Stomach (tissue), 9 donors: ENCODE data around the gene NR4A3. TPM values are rescaled to one million over a fixed set of nuclear protein-coding genes. Genes with fewer than 3 reads are reported as not detected.

Experiments
- DNase-seq, 2 donors: peaks; one replicate each; pipeline versions ENCODE4 v3.0.0 to v3.0.0-alpha.2; 2013 to 2019
- H3K27ac ChIP-seq, 5 donors: fragments of 200-600 bp in 4 of 5; sonication (generic) in 4 of 5; one replicate each; pipeline ENCODE4 v1.5.1; 2013 to 2019; ENCODE audit warnings: mild to moderate bottlenecking in 1 of 5, moderate library complexity in 1 of 5
- H3K27me3 ChIP-seq, 3 donors: fragments of 200-600 bp; sonication (generic); one replicate each; pipeline ENCODE4 v1.5.1; 2017 to 2019; ENCODE audit warnings: mixed run types in 1 of 3
- H3K36me3 ChIP-seq, 4 donors: fragments of 200-600 bp; sonication (generic); 1 replicate in 3 of 4; 2 replicates in 1 of 4; pipeline ENCODE4 v1.5.1; 2016 to 2019
- H3K4me1 ChIP-seq, 4 donors: fragments of 200-600 bp; sonication (generic); one replicate each; pipeline ENCODE4 v1.5.1; 2016 to 2019
- H3K4me3 ChIP-seq, 4 donors: fragments of 200-600 bp; sonication (generic) in 3 of 4; one replicate each; pipeline ENCODE4 v1.5.1; 2016 to 2019; ENCODE audit warnings: mild to moderate bottlenecking in 1 of 4
- H3K9me3 ChIP-seq, 4 donors: fragments of 200-600 bp; sonication (generic); one replicate each; pipeline ENCODE4 v1.5.1; 2016 to 2019
- EP300 ChIP-seq: sonication (generic); formaldehyde crosslinking; IDR thresholded peaks from one replicate; pipeline ENCODE4 v1.6.1; 2017; ENCODE audit warnings: antibody characterized with exemption
- POLR2A ChIP-seq, 4 donors: fragments of 450-650 bp; IDR thresholded peaks; one replicate each; pipeline ENCODE4 v1.6.1; 2016; ENCODE audit warnings: antibody characterized with exemption in 4 of 4, control low read depth in 2 of 4, mild to moderate bottlenecking in 1 of 4, moderate library complexity in 1 of 4
- POLR2AphosphoS5 ChIP-seq, 3 donors: sonication (generic); formaldehyde crosslinking; IDR thresholded peaks; one replicate each; pipeline ENCODE4 v1.6.1; 2016; ENCODE audit warnings: antibody characterized with exemption in 3 of 3
- WGBS, 5 donors: extraction: QIAGEN DNeasy Blood & Tissue Kit in 3 of 5; methylation state at CpG; one replicate each; pipeline versions ENCODE4 v1.1.5 to v1.1.7; 2013 to 2018; 5-methylcytosine and 5-hydroxymethylcytosine counted together
- intact Hi-C: fragments of 100-400 bp; cut with DNase I; formaldehyde crosslinking; loops from one replicate; pipeline ENCODE4 v1.15.1; 2023; ENCODE audit warnings: low total_unique reads
- polyA plus RNA-seq, 3 donors: library from polyadenylated mRNA; stranded (reverse); fragments of 200-250 nt; gene quantifications; one replicate each; pipeline ENCODE4 v1.2.3, GENCODE V29; 2013
- total RNA-seq, 5 donors: library from RNA; depleted of rRNA; stranded (reverse); fragments of >200 nt; gene quantifications; one replicate each; pipeline versions ENCODE4 v1.1.0 to v1.2.3, GENCODE V29; 2014 to 2016
- TF ChIP-seq, protein P1 (sequence below), 7 experiments: fragments of 450-650 bp in 4 of 7; fragments of 200-600 bp in 3 of 7; sonication (generic) in 3 of 7; IDR thresholded peaks; one replicate each; pipeline ENCODE4 v1.5.1; 2016 to 2019; ENCODE audit warnings: antibody characterized with exemption in 7 of 7, control low read depth in 2 of 7, mild to moderate bottlenecking in 1 of 7
- donor health status: healthy with polysubstance abuse.
- donor health status: Bipolar disorder and iron deficiency.
- donor health status: healthy.

NR4A3 gene
- total and polyA plus RNA-seq, 8 donors, result 0.58 to 51.8 (median 3.2) TPM

DNA sequence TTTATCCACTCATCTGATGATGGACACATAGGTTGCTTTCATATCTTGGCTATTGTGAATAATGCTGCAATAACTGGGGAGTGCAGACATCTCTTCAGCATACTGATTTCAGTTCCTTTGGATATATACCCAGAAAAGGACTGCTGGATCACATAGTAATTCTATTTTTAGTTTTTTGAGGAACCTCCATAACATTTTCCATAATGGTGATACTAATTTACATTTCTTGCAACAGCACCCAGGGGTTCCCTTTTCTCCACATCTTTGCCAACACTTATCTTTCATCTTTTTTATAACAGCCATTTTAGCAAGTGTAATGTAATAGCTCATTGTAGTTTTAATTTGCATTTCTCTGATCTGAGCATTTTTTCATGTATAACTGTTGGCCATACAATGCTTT lies 34.1 kb upstream of the NR4A3 start:
- no peak overlapping the region for H3K4me3 ChIP-seq
- H3K36me3 ChIP-seq, result no peaks in the 10 kb centered on the region
- intact Hi-C loops, result no loop called here
- H3K27ac ChIP-seq, result no peak overlapping the region
- no peaks in the 10 kb centered on the region for H3K9me3 ChIP-seq
- H3K4me1 ChIP-seq, result no peaks in the 10 kb centered on the region
- TF ChIP-seq POLR2AphosphoS5 (IDR thresholded peaks at IDR 0.05), result no peak
- no peak for TF ChIP-seq EP300
- TF ChIP-seq, protein P1, sequence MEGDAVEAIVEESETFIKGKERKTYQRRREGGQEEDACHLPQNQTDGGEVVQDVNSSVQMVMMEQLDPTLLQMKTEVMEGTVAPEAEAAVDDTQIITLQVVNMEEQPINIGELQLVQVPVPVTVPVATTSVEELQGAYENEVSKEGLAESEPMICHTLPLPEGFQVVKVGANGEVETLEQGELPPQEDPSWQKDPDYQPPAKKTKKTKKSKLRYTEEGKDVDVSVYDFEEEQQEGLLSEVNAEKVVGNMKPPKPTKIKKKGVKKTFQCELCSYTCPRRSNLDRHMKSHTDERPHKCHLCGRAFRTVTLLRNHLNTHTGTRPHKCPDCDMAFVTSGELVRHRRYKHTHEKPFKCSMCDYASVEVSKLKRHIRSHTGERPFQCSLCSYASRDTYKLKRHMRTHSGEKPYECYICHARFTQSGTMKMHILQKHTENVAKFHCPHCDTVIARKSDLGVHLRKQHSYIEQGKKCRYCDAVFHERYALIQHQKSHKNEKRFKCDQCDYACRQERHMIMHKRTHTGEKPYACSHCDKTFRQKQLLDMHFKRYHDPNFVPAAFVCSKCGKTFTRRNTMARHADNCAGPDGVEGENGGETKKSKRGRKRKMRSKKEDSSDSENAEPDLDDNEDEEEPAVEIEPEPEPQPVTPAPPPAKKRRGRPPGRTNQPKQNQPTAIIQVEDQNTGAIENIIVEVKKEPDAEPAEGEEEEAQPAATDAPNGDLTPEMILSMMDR (IDR thresholded peaks at IDR 0.05), result no peak
- no peak for TF ChIP-seq POLR2A (IDR thresholded peaks at IDR 0.05)
- DNase-seq, result no peak
- H3K27me3 ChIP-seq, result no peaks in the 10 kb centered on the region

DNA sequence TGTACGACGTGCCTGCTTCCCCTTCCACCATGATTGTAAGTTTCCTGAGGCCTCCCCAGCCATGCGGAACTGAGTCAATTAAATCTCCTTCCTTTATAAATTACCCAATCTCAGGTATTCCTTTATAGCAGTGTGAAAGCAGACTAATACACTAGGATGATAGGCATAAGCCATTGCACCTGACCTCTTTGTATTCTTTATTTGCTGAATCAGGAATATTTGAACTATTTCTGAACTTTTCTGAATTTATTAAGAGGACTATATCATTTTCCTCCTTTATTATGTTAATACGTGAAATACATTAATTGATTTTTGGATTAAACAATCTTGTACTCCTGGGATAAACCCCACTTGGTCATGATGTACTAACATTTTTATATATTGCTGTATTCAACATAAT lies 28.2 kb upstream of the NR4A3 start:
- no peak for DNase-seq
- no peak overlapping the region for H3K27ac ChIP-seq
- H3K4me3 ChIP-seq, result no peak overlapping the region
- H3K27me3 ChIP-seq, result no peaks in the 10 kb centered on the region
- H3K9me3 ChIP-seq, result no peaks in the 10 kb centered on the region
- no peaks in the 10 kb centered on the region for H3K36me3 ChIP-seq
- H3K4me1 ChIP-seq, result no peaks in the 10 kb centered on the region
- intact Hi-C loops, result no loop called here
- no peak for TF ChIP-seq EP300
- TF ChIP-seq POLR2AphosphoS5 (IDR thresholded peaks at IDR 0.05), result no peak
- TF ChIP-seq, protein P1 (IDR thresholded peaks at IDR 0.05), result no peak
- TF ChIP-seq POLR2A (IDR thresholded peaks at IDR 0.05), result no peak
- 88 to 99% (median 96%) methylated on average over 4 of the region's 4 CpGs for WGBS, 5 donors

DNA sequence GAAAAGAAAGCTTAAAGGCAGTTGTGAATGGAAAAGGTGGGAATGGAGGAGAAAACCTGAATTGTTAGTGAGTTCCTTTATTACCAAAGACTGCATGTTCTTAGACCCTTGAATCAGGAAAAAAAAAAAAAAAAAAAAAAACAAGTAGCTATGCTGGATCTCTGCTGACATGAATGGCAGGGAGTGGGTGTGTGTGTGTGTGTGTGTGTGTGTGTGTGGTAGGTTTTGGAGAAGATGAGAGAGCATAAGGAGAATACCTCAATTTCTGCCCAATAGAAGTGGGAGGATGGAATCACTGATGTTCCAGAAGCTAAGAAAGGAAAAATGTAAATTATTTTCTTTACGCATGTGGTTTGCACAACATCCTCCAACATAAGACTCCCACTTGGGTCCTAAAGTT lies 25.5 kb upstream of the NR4A3 start:
- Histone ChIP-seq H3K4me1 (no peaks in the 10 kb centered on the region), H3K36me3 (no peaks in the 10 kb centered on the region), H3K4me3 (no peak overlapping the region), H3K27me3 (no peaks in the 10 kb centered on the region), H3K27ac (no peak overlapping the region), H3K9me3 (no peaks in the 10 kb centered on the region)
- TF ChIP-seq EP300 (no peak), POLR2AphosphoS5 (IDR thresholded peaks at IDR 0.05) (no peak), POLR2A (IDR thresholded peaks at IDR 0.05) (no peak)
- TF ChIP-seq, protein P1 (IDR thresholded peaks at IDR 0.05), result no peak
- 80 to 98% (median 95%) methylated on average over 1 of the region's 1 CpG for WGBS, 5 donors
- DNase-seq, result no peak
- intact Hi-C loops, result no loop called here

DNA sequence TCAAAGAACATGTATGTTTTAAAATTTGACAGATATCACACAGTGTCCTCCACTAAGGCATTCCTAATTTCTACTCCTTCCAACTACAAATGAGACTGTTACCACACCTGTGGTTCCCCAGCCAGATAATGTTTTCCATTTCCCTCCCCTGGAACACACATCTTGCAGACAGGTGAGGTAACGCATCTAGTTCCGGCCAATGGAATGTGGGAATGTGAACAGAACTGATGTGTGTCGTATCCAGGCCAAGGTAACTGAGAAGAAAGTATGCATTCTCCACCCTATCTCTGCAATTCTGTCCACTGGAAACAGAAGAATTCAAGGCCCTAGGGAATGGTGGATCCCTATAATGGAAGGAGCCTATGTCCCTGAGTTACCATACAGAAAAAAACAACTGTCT lies 19.9 kb upstream of the NR4A3 start:
- H3K4me3 ChIP-seq, result no peak overlapping the region
- H3K27ac ChIP-seq, result no peak overlapping the region
- 97 to 100% (median 98%) methylated on average over 3 of the region's 3 CpGs for WGBS, 5 donors
- TF ChIP-seq, protein P1 (IDR thresholded peaks at IDR 0.05), result no peak
- TF ChIP-seq POLR2AphosphoS5 (IDR thresholded peaks at IDR 0.05) (no peak), POLR2A (IDR thresholded peaks at IDR 0.05) (no peak), EP300 (no peak)
- intact Hi-C loops, result no loop called here
- no peaks in the 10 kb centered on the region for H3K9me3 ChIP-seq
- no peak for DNase-seq
- peaks cover 0 to under 1% (median 0%) of the 10 kb centered on the region in 4 donors for H3K4me1 ChIP-seq
- no peaks in the 10 kb centered on the region for H3K36me3 ChIP-seq
- no peaks in the 10 kb centered on the region for H3K27me3 ChIP-seq
